GM19395 (cell line): ENCODE data around the gene IRS1.
"Not testable (repeated sequence)": the region's sequence is repeated elsewhere in the genome, so short reads cannot be mapped to it uniquely, and the experiment has no call there.

Experiments used
- ATAC-seq: cut with Tn5 transposase; IDR thresholded peaks from one replicate; pipeline ENCODE4 v1.9.1; 2021; ENCODE audit warnings: mild to moderate bottlenecking, moderate library complexity; ENCODE audit not compliant: unreplicated experiment

The IRS1 gene, protein sequence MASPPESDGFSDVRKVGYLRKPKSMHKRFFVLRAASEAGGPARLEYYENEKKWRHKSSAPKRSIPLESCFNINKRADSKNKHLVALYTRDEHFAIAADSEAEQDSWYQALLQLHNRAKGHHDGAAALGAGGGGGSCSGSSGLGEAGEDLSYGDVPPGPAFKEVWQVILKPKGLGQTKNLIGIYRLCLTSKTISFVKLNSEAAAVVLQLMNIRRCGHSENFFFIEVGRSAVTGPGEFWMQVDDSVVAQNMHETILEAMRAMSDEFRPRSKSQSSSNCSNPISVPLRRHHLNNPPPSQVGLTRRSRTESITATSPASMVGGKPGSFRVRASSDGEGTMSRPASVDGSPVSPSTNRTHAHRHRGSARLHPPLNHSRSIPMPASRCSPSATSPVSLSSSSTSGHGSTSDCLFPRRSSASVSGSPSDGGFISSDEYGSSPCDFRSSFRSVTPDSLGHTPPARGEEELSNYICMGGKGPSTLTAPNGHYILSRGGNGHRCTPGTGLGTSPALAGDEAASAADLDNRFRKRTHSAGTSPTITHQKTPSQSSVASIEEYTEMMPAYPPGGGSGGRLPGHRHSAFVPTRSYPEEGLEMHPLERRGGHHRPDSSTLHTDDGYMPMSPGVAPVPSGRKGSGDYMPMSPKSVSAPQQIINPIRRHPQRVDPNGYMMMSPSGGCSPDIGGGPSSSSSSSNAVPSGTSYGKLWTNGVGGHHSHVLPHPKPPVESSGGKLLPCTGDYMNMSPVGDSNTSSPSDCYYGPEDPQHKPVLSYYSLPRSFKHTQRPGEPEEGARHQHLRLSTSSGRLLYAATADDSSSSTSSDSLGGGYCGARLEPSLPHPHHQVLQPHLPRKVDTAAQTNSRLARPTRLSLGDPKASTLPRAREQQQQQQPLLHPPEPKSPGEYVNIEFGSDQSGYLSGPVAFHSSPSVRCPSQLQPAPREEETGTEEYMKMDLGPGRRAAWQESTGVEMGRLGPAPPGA (N-terminal part only)

GRCh38 chr2:226799211-226799975, at the start of gene IRS1:
IRS1 (minus strand) TSS chr2:226799820; CDS start chr2:226798738, 1,082 bp downstream.
- ATAC-seq, result peak; percentile 35

- no peak for ATAC-seq
Observed at GRCh38 chr2:226849349-226849748, 49.7 kb upstream of the IRS1 start.

DNA sequence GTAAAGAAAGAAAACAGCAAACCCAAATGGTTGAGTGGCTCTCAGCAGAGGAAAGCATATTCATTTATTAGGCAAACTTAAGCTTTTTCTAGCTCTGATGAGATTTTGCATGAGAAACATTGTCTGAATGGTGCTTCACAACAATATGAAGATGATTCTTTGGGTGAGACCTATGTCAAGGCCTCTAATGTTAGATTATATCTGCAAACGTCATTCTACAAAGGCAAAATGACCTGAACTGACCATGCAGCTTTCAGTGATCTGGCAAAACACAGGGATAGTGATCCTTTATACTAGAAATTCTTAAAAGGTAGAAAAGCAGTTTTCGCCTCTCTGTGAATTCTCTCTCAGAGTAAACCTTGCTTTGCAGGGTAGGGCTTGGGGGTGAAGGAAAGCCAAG, 47.9 kb upstream of the IRS1 start:
- no peak for ATAC-seq

DNA sequence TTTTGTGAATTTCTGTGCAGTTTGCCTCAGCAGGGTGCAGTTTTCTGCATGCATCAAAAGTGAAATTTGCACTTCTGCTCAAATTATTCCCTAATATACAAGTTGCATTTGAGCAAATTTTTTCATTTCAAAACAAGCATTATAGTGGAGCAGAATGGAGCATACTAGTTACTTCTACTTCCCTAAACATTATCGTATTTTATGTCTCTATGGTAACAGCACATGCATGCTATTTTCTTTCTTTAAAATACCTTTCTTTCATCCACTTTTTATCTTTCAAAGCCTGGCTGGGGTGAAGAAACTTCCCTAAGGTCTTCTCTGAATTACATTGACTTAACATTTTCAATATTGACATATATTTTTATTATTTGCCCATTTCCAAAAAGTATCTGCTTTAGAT, 47.5 kb upstream of the IRS1 start:
- no peak for ATAC-seq

GRCh38 chr2:226845386-226846116, 45.9 kb upstream of the IRS1 start:
- peak; percentile 70 for ATAC-seq

DNA sequence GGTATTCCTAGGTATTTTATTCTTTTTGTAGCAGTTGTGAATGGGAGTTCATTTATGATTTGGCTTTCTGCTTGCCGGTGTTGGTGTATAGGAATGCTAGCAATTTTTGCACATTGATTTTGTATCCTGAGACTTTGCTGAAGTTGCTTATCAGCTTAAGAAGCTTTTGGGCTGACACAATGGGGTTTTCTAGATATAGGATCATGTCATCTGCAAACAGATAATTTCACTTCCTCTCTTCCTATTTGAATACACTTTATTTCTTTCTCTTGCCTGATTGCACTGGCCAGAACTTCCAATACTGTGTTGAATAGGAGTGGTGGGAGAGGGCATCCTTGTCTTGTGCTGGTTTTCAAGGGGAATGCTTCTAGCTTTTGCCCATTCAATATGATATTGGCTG, 43.4 kb upstream of the IRS1 start:
- ATAC-seq, result not testable (repeated sequence)

DNA sequence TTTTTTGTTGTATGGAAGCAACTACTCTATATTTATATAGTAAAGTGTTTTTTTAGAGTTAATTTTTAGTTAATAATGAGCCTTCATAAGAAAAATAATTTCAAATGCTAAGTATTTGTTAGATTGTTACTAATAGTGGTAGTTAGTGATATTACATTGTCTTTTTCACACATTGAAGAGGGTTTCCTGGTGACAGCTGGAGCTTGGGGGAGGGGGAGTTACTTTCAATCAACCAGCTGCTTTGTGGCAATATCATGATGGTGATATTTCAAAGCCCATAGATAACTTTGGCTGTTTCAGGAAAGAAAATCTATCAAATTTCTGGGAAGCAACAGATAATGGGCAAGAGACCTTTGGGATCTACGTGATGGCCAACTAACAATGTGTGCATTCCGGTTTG, 40.3 kb upstream of the IRS1 start:
- ATAC-seq, result no peak

GRCh38 chr2:226839161-226839560, 39.5 kb upstream of the IRS1 start:
- no peak for ATAC-seq

DNA sequence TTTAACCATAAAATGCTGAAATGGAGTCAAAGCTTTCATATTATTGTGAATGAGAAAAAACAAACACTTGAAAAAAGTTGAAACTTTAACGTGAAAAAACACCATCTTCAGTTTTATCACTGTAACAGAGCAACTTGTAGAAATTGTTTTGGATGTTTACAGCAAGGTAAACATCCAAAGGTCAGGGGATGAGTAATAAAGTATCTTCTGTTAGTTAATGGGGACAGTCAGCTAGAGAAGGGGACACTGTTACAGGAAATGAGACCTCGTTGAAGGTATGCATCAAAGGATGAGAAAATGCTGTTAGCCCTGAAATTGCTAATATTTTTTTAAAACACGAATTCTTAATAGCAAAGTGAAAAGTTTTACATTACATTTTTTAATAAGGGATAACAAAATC, 39.1 kb upstream of the IRS1 start:
- no peak for ATAC-seq

DNA sequence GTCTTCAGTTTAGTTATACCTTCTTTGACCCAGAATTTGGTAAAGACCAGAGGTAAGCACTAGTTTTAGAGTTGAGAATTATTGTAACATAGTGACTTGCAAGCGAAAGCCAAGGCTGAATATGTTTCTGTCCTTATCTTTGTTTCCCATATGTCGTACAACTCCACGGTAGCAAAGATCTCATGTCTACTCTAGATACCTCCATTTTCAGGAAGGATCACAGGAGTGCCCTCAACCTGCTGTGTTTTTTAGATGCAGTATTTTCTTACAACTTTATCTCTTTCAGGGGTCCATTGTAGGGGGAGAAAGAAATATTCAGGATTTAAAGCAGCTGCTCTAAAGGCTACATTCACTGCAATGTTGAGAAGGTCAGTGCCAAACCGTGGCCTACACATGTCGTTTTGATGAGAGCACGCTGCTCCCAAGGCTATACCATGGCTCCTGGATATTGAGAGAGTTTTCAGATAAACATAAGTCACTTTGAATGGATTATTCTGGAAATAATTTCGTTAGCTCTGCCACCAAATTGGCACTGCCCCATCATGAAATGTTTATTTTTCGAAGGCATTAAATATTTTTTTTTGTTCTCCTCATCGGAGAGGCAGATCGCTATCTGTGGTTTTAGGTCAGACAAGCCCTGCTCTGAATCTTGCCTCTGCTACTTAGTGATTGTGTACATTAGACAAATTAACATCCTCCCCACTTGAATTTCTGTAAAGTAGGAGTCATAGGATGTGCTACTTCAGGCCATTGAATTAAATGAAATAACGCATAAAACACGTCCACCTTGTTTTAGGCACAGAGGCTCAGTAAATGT, 38.4 kb upstream of the IRS1 start:
- ATAC-seq, result no peak

DNA sequence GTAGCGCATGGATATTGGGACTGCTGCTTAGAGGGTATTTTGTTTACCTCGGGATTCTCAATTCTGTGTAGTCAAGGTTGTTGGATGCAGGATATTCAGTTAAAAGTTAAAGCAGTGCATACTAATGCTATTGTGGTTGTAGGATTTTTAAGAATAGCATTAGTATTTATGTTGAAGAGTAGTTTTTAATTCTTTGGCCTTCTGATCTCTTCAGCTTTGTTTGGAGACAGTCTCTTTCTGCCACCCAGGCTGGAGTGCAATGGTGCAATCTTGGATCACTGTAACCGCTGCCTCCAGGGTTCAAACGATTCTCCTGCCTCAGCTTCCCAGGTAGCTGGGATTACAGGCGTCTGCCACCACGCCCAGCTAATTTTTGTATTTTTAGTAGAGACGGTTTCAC, 37.7 kb upstream of the IRS1 start:
- ATAC-seq, result no peak

GRCh38 chr2:226836548-226836885, 36.9 kb upstream of the IRS1 start:
- peak; percentile 17 for ATAC-seq

DNA sequence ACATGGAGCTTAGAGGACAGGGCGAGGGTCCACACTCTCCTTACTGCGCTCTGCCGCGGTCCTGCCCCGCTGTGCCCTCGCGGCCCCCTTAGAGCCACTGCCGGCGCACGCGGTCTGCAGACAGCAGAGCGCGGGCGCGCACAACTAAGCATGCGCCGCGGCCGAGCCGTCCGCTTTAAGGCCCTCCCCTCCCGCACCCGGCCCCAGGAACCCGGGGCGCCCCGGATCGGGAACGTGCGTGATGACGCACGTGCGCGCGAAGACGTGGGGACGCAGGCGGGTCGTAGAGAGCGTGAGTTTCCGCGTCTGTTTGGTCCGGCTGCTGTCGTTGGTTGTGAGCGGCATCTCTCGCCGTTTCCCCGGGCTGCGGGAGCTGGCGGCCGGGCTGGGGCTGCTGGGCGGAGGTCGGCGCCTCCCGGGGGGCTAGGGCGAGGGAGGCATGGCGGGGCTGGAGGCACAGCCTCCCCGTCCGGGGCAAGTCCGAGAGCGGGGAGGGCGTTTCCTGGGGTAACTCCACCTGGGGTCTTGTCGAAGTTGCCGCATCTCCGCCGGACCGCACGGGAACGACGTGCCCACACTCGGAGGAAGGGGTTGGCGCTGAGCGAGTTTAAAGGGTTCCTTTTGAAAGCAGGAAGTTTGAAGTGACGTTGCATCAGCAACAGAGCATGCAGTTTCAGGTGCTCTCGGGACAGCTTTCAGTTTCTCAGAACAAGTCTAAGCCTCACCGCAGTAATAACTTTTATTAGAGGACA, 36.4 kb upstream of the IRS1 start, which contains the start of gene RHBDD1:
RHBDD1 (plus strand) TSS at position 259 of the 752 bp plus-strand sequence. CDS start 28,640 bp downstream, outside the sequence.
- peak; percentile 89 for ATAC-seq

- ATAC-seq, result peak; percentile 33
Observed at GRCh38 chr2:226835420-226835795, 35.8 kb upstream of the IRS1 start.

GRCh38 chr2:226834880-226835279, 35.3 kb upstream of the IRS1 start:
- not testable (repeated sequence) for ATAC-seq

GRCh38 chr2:226832061-226832460, 32.4 kb upstream of the IRS1 start:
- ATAC-seq, result no peak

GRCh38 chr2:226831266-226831665, 31.6 kb upstream of the IRS1 start:
- no peak for ATAC-seq

GRCh38 chr2:226829721-226830631, 30.4 kb upstream of the IRS1 start:
- no peak for ATAC-seq
